Trophoblast cell (in vitro differentiated cells and primary cell): ENCODE data around the gene SMPD3.

Experiments used
- DNase-seq, 2 donors: peaks; one replicate each; pipeline ENCODE4 v3.0.0-alpha.2; 2016
- H2AFZ ChIP-seq: 2 replicates; pipeline ENCODE4 v1.6.1; 2013; ENCODE audit warnings: low read length, moderate library complexity, mild to moderate bottlenecking; ENCODE audit not compliant: insufficient read depth, poor library complexity
- H2AK5ac ChIP-seq: 2 replicates; pipeline ENCODE4 v1.6.1; 2013; ENCODE audit warnings: mild to moderate bottlenecking, low read length
- H2BK120ac ChIP-seq: 2 replicates; pipeline ENCODE4 v1.6.1; 2013; ENCODE audit warnings: low read length, mild to moderate bottlenecking, moderate library complexity; ENCODE audit not compliant: insufficient read depth, poor library complexity
- H2BK12ac ChIP-seq: 2 replicates; pipeline ENCODE4 v1.6.1; 2013; ENCODE audit warnings: mild to moderate bottlenecking, low read length, moderate library complexity
- H2BK5ac ChIP-seq: 2 replicates; pipeline ENCODE4 v1.6.1; 2013; ENCODE audit warnings: low read length, low read depth, moderate library complexity, mild to moderate bottlenecking; ENCODE audit not compliant: poor library complexity
- H3K14ac ChIP-seq: 2 replicates; pipeline ENCODE4 v1.6.1; 2013; ENCODE audit warnings: mild to moderate bottlenecking, low read length
- H3K18ac ChIP-seq: 2 replicates; pipeline ENCODE4 v1.6.1; 2013; ENCODE audit warnings: mild to moderate bottlenecking, low read length
- H3K23ac ChIP-seq: 2 replicates; pipeline ENCODE4 v1.6.1; 2013; ENCODE audit warnings: low read length
- H3K27ac ChIP-seq: 2 replicates; pipeline ENCODE4 v1.5.1; 2013; ENCODE audit warnings: low read depth, mild to moderate bottlenecking, inconsistent platforms, low read length, moderate library complexity
- H3K27me3 ChIP-seq: 2 replicates; pipeline ENCODE4 v1.6.1; 2013; ENCODE audit warnings: inconsistent platforms, mild to moderate bottlenecking, low read length, moderate library complexity; ENCODE audit not compliant: insufficient read depth
- H3K36me3 ChIP-seq, 2 experiments: 1 replicate in 1 of 2; 2 replicates in 1 of 2; pipeline ENCODE4 v1.6.1; 2013; ENCODE audit warnings: low read length in 2 of 2, mild to moderate bottlenecking in 2 of 2, moderate library complexity in 1 of 2; ENCODE audit not compliant: insufficient read depth in 2 of 2, control insufficient read depth in 1 of 2
- H3K4ac ChIP-seq: 2 replicates; pipeline ENCODE4 v1.6.1; 2013; ENCODE audit warnings: low read depth, mild to moderate bottlenecking, low read length, moderate library complexity
- H3K4me1 ChIP-seq, 2 experiments: 1 replicate in 1 of 2; 2 replicates in 1 of 2; pipeline ENCODE4 v1.6.1; 2013; ENCODE audit warnings: low read length in 2 of 2, mild to moderate bottlenecking in 2 of 2, moderate library complexity in 1 of 2; ENCODE audit not compliant: insufficient read depth in 2 of 2, control insufficient read depth in 1 of 2
- H3K4me2 ChIP-seq: 2 replicates; pipeline ENCODE4 v1.6.1; 2013; ENCODE audit warnings: inconsistent platforms, mild to moderate bottlenecking, low read length, moderate library complexity
- H3K4me3 ChIP-seq: 2 replicates; pipeline ENCODE4 v1.5.1; 2013; ENCODE audit warnings: mild to moderate bottlenecking, low read depth, low read length, inconsistent platforms
- H3K79me1 ChIP-seq: one replicate; pipeline ENCODE4 v1.6.1; 2013; ENCODE audit warnings: low read length
- H3K79me2 ChIP-seq: 2 replicates; pipeline ENCODE4 v1.6.1; 2013; ENCODE audit warnings: low read length, mild to moderate bottlenecking; ENCODE audit not compliant: control insufficient read depth, insufficient read depth, poor library complexity
- H3K9ac ChIP-seq: 2 replicates; pipeline ENCODE4 v1.6.1; 2013; ENCODE audit warnings: mild to moderate bottlenecking, low read length
- H3K9me3 ChIP-seq: 2 replicates; pipeline ENCODE4 v1.6.1; 2013; ENCODE audit warnings: low read depth, mild to moderate bottlenecking, control low read depth, inconsistent platforms, low read length; ENCODE audit not compliant: insufficient read depth
- H4K12ac ChIP-seq: 2 replicates; pipeline ENCODE4 v1.6.1; 2013; ENCODE audit warnings: low read depth, mild to moderate bottlenecking, low read length, moderate library complexity
- H4K8ac ChIP-seq: 2 replicates; pipeline ENCODE4 v1.6.1; 2013; ENCODE audit warnings: low read depth, mild to moderate bottlenecking, low read length, moderate library complexity
- H4K91ac ChIP-seq: one replicate; pipeline ENCODE4 v1.6.1; 2013; ENCODE audit warnings: low read depth, mild to moderate bottlenecking, low read length, moderate library complexity
- WGBS: extraction: QIAGEN DNeasy Blood & Tissue Kit; methylation state at CpG from one replicate; pipeline ENCODE4 v1.1.7; 2013; ENCODE audit warnings: missing lambda C conversion rate; ENCODE audit not compliant: insufficient read length, insufficient coverage; ENCODE audit errors: extremely low coverage; 5-methylcytosine and 5-hydroxymethylcytosine counted together

Gene SMPD3

GRCh38 chr16:68386628-68387027 is 61.7 kb downstream of the SMPD3 start:
- Histone ChIP-seq H3K23ac (no peak overlapping the region), H3K4me3 (no peak overlapping the region), H2BK12ac (no peak overlapping the region), H3K14ac (no peak overlapping the region), H2BK5ac (no peak overlapping the region), H2AFZ (no peak overlapping the region), H3K4me2 (no peak overlapping the region), H3K9me3 (peaks cover 2% of the 10 kb centered on the region), H2AK5ac (no peak overlapping the region), H3K79me2 (no peaks in the 10 kb centered on the region), H3K4me1 (peaks cover 0 to 3% of the 10 kb centered on the region in 2 experiments), H3K27me3 (no peaks in the 10 kb centered on the region), H4K8ac (no peak overlapping the region), H3K4ac (no peak overlapping the region), H4K91ac (no peak overlapping the region), H2BK120ac (no peak overlapping the region), H3K36me3 (no peaks in the 10 kb centered on the region), H3K27ac (no peak overlapping the region), H3K79me1 (no peaks in the 10 kb centered on the region), H3K18ac (no peak overlapping the region), H3K9ac (no peak overlapping the region), H4K12ac (no peak overlapping the region)
- no CpG with 5 or more reads among the region's 14 CpGs for WGBS
- DNase-seq = no peak

- H3K79me1 ChIP-seq = no peaks in the 10 kb centered on the region
- H4K8ac ChIP-seq = no peak overlapping the region
- no peak overlapping the region for H4K12ac ChIP-seq
- H3K23ac ChIP-seq = no peak overlapping the region
- no peak overlapping the region for H4K91ac ChIP-seq
- no peak overlapping the region for H2BK5ac ChIP-seq
- no peak overlapping the region for H3K4ac ChIP-seq
- H2BK12ac ChIP-seq = no peak overlapping the region
- H3K4me3 ChIP-seq = no peak overlapping the region
- no peak overlapping the region for H3K14ac ChIP-seq
- no peak for DNase-seq
- WGBS = no CpG with 5 or more reads among the region's 6 CpGs
- H3K9me3 ChIP-seq = peaks cover 2% of the 10 kb centered on the region
- H3K79me2 ChIP-seq = no peaks in the 10 kb centered on the region
- H3K27me3 ChIP-seq = no peaks in the 10 kb centered on the region
- no peaks in the 10 kb centered on the region for H3K36me3 ChIP-seq
- no peak overlapping the region for H3K9ac ChIP-seq
- H2AK5ac ChIP-seq = no peak overlapping the region
- no peak overlapping the region for H3K27ac ChIP-seq
- H2AFZ ChIP-seq = no peak overlapping the region
- peaks cover 0 to 3% of the 10 kb centered on the region in 2 experiments for H3K4me1 ChIP-seq
- H2BK120ac ChIP-seq = no peak overlapping the region
- no peak overlapping the region for H3K4me2 ChIP-seq
- H3K18ac ChIP-seq = no peak overlapping the region
Measured at GRCh38 chr16:68385371-68385770, 62.9 kb downstream of the SMPD3 start.

GRCh38 chr16:68384288-68385161 is 63.8 kb downstream of the SMPD3 start:
- no peak overlapping the region for H4K8ac ChIP-seq
- H3K79me1 ChIP-seq = no peaks in the 10 kb centered on the region
- no peak overlapping the region for H2BK120ac ChIP-seq
- H2BK12ac ChIP-seq = no peak overlapping the region
- no peak for DNase-seq
- no CpG with 5 or more reads among the region's 7 CpGs for WGBS
- no peak overlapping the region for H2BK5ac ChIP-seq
- H3K4me1 ChIP-seq = peaks cover 4 to 7% of the 10 kb centered on the region in 2 experiments
- no peaks in the 10 kb centered on the region for H3K27me3 ChIP-seq
- no peaks in the 10 kb centered on the region for H3K36me3 ChIP-seq
- H3K79me2 ChIP-seq = no peaks in the 10 kb centered on the region
- no peak overlapping the region for H3K23ac ChIP-seq
- H3K4me3 ChIP-seq = no peak overlapping the region
- H3K14ac ChIP-seq = no peak overlapping the region
- peaks cover 2% of the 10 kb centered on the region for H3K9me3 ChIP-seq
- H3K9ac ChIP-seq = no peak overlapping the region
- no peak overlapping the region for H3K4me2 ChIP-seq
- no peak overlapping the region for H3K4ac ChIP-seq
- no peak overlapping the region for H4K91ac ChIP-seq
- H3K27ac ChIP-seq = no peak overlapping the region
- H3K18ac ChIP-seq = no peak overlapping the region
- no peak overlapping the region for H2AFZ ChIP-seq
- no peak overlapping the region for H4K12ac ChIP-seq
- no peak overlapping the region for H2AK5ac ChIP-seq

- Histone ChIP-seq H2BK120ac (no peak overlapping the region), H3K9ac (no peak overlapping the region), H3K4me3 (no peak overlapping the region), H3K4ac (no peak overlapping the region), H2BK12ac (no peak overlapping the region), H3K23ac (no peak overlapping the region), H3K4me1 (peaks cover 9 to 11% of the 10 kb centered on the region in 2 experiments), H3K36me3 (no peaks in the 10 kb centered on the region), H3K9me3 (peaks cover 2% of the 10 kb centered on the region), H4K8ac (no peak overlapping the region), H2BK5ac (no peak overlapping the region), H4K12ac (no peak overlapping the region), H3K4me2 (no peak overlapping the region), H3K27ac (no peak overlapping the region), H3K14ac (no peak overlapping the region), H3K18ac (no peak overlapping the region), H3K79me2 (no peaks in the 10 kb centered on the region), H2AK5ac (no peak overlapping the region), H3K27me3 (no peaks in the 10 kb centered on the region), H4K91ac (no peak overlapping the region), H2AFZ (no peak overlapping the region), H3K79me1 (no peaks in the 10 kb centered on the region)
- DNase-seq = no peak
- no CpG with 5 or more reads among the region's 4 CpGs for WGBS
Measured at GRCh38 chr16:68383858-68384257, 64.5 kb downstream of the SMPD3 start.
